H1 (cell line): ENCODE data around the gene LRRC23. TPM values are rescaled to one million over a fixed set of nuclear protein-coding genes. Genes with fewer than 3 reads are reported as not detected.

Source experiments
- CTCF ChIA-PET: fragments of 300-600 bp; sonication (Branson Sonifier 250); formaldehyde crosslinking; loops from one replicate; lab custom pipeline; 2021; ENCODE audit not compliant: partially characterized antibody; lab: Charles Lee
- POLR2A ChIA-PET: fragments of 300-600 bp; sonication (Branson Sonifier 250); formaldehyde crosslinking; loops from one replicate; lab custom pipeline; 2021; ENCODE audit warnings: inconsistent platforms; ENCODE audit not compliant: partially characterized antibody; lab: Charles Lee
- DNase-seq, 2 experiments: peaks; one replicate each; pipeline versions ENCODE4 v3.0.0 to v3.0.0-alpha.2; 2010 to 2022; ENCODE audit warnings: low spot score in 2 of 2, low read depth in 1 of 2, mixed read lengths in 1 of 2
- FAIRE-seq: peaks from 2 replicates; lab custom pipeline; 2011; peaks lifted over from hg19 to GRCh38; lab: Jason Lieb, UNC
- H2AFZ ChIP-seq: 2 replicates; pipeline ENCODE4 v1.8.1; 2012; ENCODE audit warnings: low read length, inconsistent platforms
- H2AK5ac ChIP-seq: 2 replicates; pipeline ENCODE4 v1.6.1; 2013; ENCODE audit warnings: low read depth, low read length
- H2BK120ac ChIP-seq: replicated peaks from 2 replicates; pipeline ENCODE3; 2013; ENCODE audit warnings: low read depth, low read length, inconsistent platforms
- H2BK12ac ChIP-seq: 2 replicates; pipeline ENCODE4 v1.6.1; 2013; ENCODE audit warnings: low read depth, low read length
- H2BK15ac ChIP-seq: 2 replicates; pipeline ENCODE4 v1.6.1; 2013; ENCODE audit warnings: low read length
- H2BK20ac ChIP-seq: 2 replicates; pipeline ENCODE4 v1.6.1; 2013; ENCODE audit warnings: low read length
- H2BK5ac ChIP-seq: 2 replicates; pipeline ENCODE4 v1.6.1; 2013; ENCODE audit warnings: low read depth, low read length
- H3K14ac ChIP-seq: 2 replicates; pipeline ENCODE4 v1.6.1; 2013; ENCODE audit warnings: inconsistent platforms; ENCODE audit not compliant: insufficient read length
- H3K18ac ChIP-seq: 2 replicates; pipeline ENCODE4 v1.6.1; 2013; ENCODE audit warnings: low read length; ENCODE audit errors: extremely low read depth
- H3K23ac ChIP-seq: 2 replicates; pipeline ENCODE4 v1.6.1; 2013; ENCODE audit warnings: inconsistent platforms; ENCODE audit not compliant: insufficient read length
- H3K23me2 ChIP-seq: 2 replicates; pipeline ENCODE4 v1.6.1; 2013; ENCODE audit warnings: low read depth, low read length
- H3K27ac ChIP-seq: 2 replicates; pipeline ENCODE4 v1.6.1; 2011; ENCODE audit warnings: low read depth, low read length, inconsistent platforms
- H3K27me3 ChIP-seq, 4 experiments: replicated peaks in 1 of 4; 1 replicate in 1 of 4; 2 replicates in 3 of 4; pipeline versions ENCODE4 v1.6.1 to v1.8.1; 2011 to 2013; ENCODE audit warnings: low read length in 3 of 4, mild to moderate bottlenecking in 3 of 4, inconsistent platforms in 2 of 4, mixed read lengths in 2 of 4, moderate library complexity in 1 of 4; ENCODE audit not compliant: control insufficient read depth in 3 of 4, insufficient read depth in 3 of 4; ENCODE audit errors: extremely low read depth in 1 of 4
- H3K36me3 ChIP-seq, 4 experiments: 2 replicates each; pipeline versions ENCODE4 v1.6.1 to v1.8.1; 2011 to 2013; ENCODE audit warnings: mild to moderate bottlenecking in 4 of 4, low read length in 3 of 4, moderate library complexity in 2 of 4, control low read depth in 1 of 4, inconsistent platforms in 1 of 4; ENCODE audit not compliant: insufficient read depth in 4 of 4, control insufficient read depth in 2 of 4
- H3K4ac ChIP-seq: replicated peaks from 2 replicates; pipeline ENCODE3; 2013; ENCODE audit warnings: low read length, low read depth, mixed read lengths, inconsistent platforms; ENCODE audit not compliant: insufficient read length
- H3K4me1 ChIP-seq, 4 experiments: replicated peaks in 1 of 4; 1 replicate in 1 of 4; 2 replicates in 3 of 4; pipeline versions ENCODE4 v1.6.1 to v1.8.1; 2011 to 2013; ENCODE audit warnings: low read length in 3 of 4, inconsistent platforms in 2 of 4, mixed read lengths in 1 of 4; ENCODE audit not compliant: insufficient read depth in 4 of 4, control insufficient read depth in 3 of 4
- H3K4me2 ChIP-seq, 2 experiments: 2 replicates each; pipeline versions ENCODE4 v1.6.1 to v1.8.1; 2011 to 2013; ENCODE audit warnings: low read depth in 2 of 2, low read length in 2 of 2, control low read depth in 1 of 2, inconsistent platforms in 1 of 2, mild to moderate bottlenecking in 1 of 2; ENCODE audit not compliant: insufficient read depth in 1 of 2
- H3K4me3 ChIP-seq, 4 experiments: fragments of 200-600, 300-600 bp in 1 of 4; sonication (generic), shearing (Covaris generic), sonication (Bioruptor Twin) in 1 of 4; 2 replicates each; pipeline versions ENCODE4 v1.5.1 to v1.8.1; 2011 to 2016; ENCODE audit warnings: low read length in 4 of 4, low read depth in 3 of 4, control low read depth in 2 of 4, inconsistent platforms in 2 of 4, mild to moderate bottlenecking in 2 of 4, mixed read lengths in 1 of 4, moderate library complexity in 1 of 4; ENCODE audit not compliant: insufficient read depth in 2 of 4; ENCODE audit errors: extremely low read depth in 1 of 4
- H3K56ac ChIP-seq: replicated peaks from 2 replicates; pipeline ENCODE3; 2013; ENCODE audit warnings: low read depth, mild to moderate bottlenecking, mixed read lengths, low read length, inconsistent platforms; ENCODE audit not compliant: insufficient read length
- H3K79me1 ChIP-seq: 2 replicates; pipeline ENCODE4 v1.6.1; 2013; ENCODE audit warnings: low read depth, low read length, control low read depth
- H3K79me2 ChIP-seq, 2 experiments: 2 replicates each; pipeline versions ENCODE4 v1.6.1 to v1.8.1; 2012 to 2013; ENCODE audit warnings: low read length in 2 of 2, mild to moderate bottlenecking in 2 of 2, inconsistent platforms in 1 of 2; ENCODE audit not compliant: insufficient read depth in 2 of 2, control insufficient read depth in 1 of 2
- H3K9ac ChIP-seq, 4 experiments: replicated peaks in 1 of 4; 1 replicate in 1 of 4; 2 replicates in 3 of 4; pipeline versions ENCODE4 v1.6.1 to v1.8.1; 2011 to 2013; ENCODE audit warnings: low read depth in 3 of 4, low read length in 3 of 4, control low read depth in 2 of 4, mild to moderate bottlenecking in 2 of 4, moderate library complexity in 2 of 4, inconsistent platforms in 1 of 4; ENCODE audit errors: extremely low read depth in 1 of 4
- H3K9me3 ChIP-seq, 2 experiments: 2 replicates each; pipeline versions ENCODE4 v1.6.1 to v1.8.1; 2012 to 2013; ENCODE audit warnings: mild to moderate bottlenecking in 2 of 2, moderate library complexity in 2 of 2, control low read depth in 1 of 2, inconsistent platforms in 1 of 2, low read depth in 1 of 2, low read length in 1 of 2, mixed read lengths in 1 of 2; ENCODE audit not compliant: insufficient read depth in 2 of 2
- H4K20me1 ChIP-seq, 2 experiments: replicated peaks in 1 of 2; 2 replicates each; pipeline versions ENCODE3 to v1.8.1; 2011 to 2013; ENCODE audit warnings: inconsistent platforms in 2 of 2, low read length in 2 of 2, mild to moderate bottlenecking in 1 of 2; ENCODE audit not compliant: insufficient read depth in 2 of 2, control insufficient read depth in 1 of 2
- H4K5ac ChIP-seq: 2 replicates; pipeline ENCODE4 v1.6.1; 2013; ENCODE audit warnings: low read length, low read depth, mixed read lengths, inconsistent platforms; ENCODE audit not compliant: insufficient read length
- H4K8ac ChIP-seq: 2 replicates; pipeline ENCODE4 v1.8.0; 2013; ENCODE audit warnings: mild to moderate bottlenecking, moderate library complexity, low read length, inconsistent platforms; ENCODE audit not compliant: insufficient read depth; ENCODE audit errors: extremely low read depth
- H4K91ac ChIP-seq: replicated peaks from 2 replicates; pipeline ENCODE3; 2013; ENCODE audit warnings: low read length, mixed read lengths, inconsistent platforms; ENCODE audit not compliant: insufficient read length
- BCL11A ChIP-seq, 2 experiments: IDR thresholded peaks; one replicate each; pipeline ENCODE4 v1.6.1; 2011; ENCODE audit warnings: low read depth in 2 of 2, low read length in 2 of 2, mild to moderate bottlenecking in 2 of 2
- GTF2F1 ChIP-seq: IDR thresholded peaks from 2 replicates; pipeline ENCODE4 v1.6.1; 2012; ENCODE audit warnings: low read depth, low read length, improper control_type of control experiment, borderline replicate concordance
- HDAC6 ChIP-seq: IDR thresholded peaks from one replicate; pipeline ENCODE4 v1.7.1; 2012; ENCODE audit warnings: low read depth, mild to moderate bottlenecking, inconsistent platforms, low read length, moderate library complexity
- POU5F1 ChIP-seq: IDR thresholded peaks from 2 replicates; pipeline ENCODE4 v1.6.1; 2011; ENCODE audit warnings: low read depth, mild to moderate bottlenecking, low read length, moderate library complexity
- SP4 ChIP-seq: IDR thresholded peaks from 2 replicates; pipeline ENCODE4 v1.6.1; 2012; ENCODE audit warnings: low read length, inconsistent platforms
- TAF1 ChIP-seq: IDR thresholded peaks from 2 replicates; pipeline ENCODE4 v1.6.1; 2011; ENCODE audit warnings: mild to moderate bottlenecking, low read depth, low read length
- TCF12 ChIP-seq: IDR thresholded peaks from 2 replicates; pipeline ENCODE4 v1.6.1; 2011; ENCODE audit warnings: low read depth, mild to moderate bottlenecking, low read length
- ZNF274 ChIP-seq: IDR thresholded peaks from 2 replicates; pipeline ENCODE4 v1.7.0; 2012; ENCODE audit warnings: low read length, borderline replicate concordance; ENCODE audit errors: extremely low read depth
- WGBS, 2 experiments: shearing (Covaris generic) in 1 of 2; methylation state at CpG; one replicate each; pipeline versions ENCODE4 v1.1.6 to v1.1.7; 2013 to 2015; ENCODE audit warnings: low lambda C conversion rate in 2 of 2, mixed read lengths in 2 of 2, inconsistent platforms in 1 of 2, low coverage in 1 of 2, missing lambda C conversion rate in 1 of 2; ENCODE audit not compliant: insufficient replicate concordance in 2 of 2, insufficient coverage in 1 of 2, insufficient read length in 1 of 2; ENCODE audit errors: extremely low coverage in 1 of 2, missing lambda C conversion rate in 1 of 2; 5-methylcytosine and 5-hydroxymethylcytosine counted together
- polyA plus RNA-seq, 7 experiments: library from polyadenylated mRNA; depleted of rRNA in 3 of 7; stranded (reverse) in 5 of 7; unstranded in 2 of 7; fragments of >200 nt in 5 of 7; fragments of 200-250 nt in 2 of 7; gene quantifications; 1 replicate in 5 of 7; 2 replicates in 1 of 7; 4 replicates in 1 of 7; pipeline versions ENCODE4 v1.2.1 to v1.2.3, GENCODE V29; 2011 to 2013; ENCODE audit warnings: missing spikeins in 2 of 7, mixed read lengths in 2 of 7
- total RNA-seq: library from RNA; stranded (reverse); fragmentation: NEBNext Ultra II Directional; extraction: Animal tissue kit (Norgen Biotek cat#: 25700); gene quantifications from 2 replicates; pipeline ENCODE4 v1.2.1, GENCODE V29; 2021

The LRRC23 gene
- total and polyA plus RNA-seq, 2 of the 8 experiments (the other 6 are each of a cell fraction or from before 2014, with no cell fraction given), result 2.5 to 3.6 TPM

DNA sequence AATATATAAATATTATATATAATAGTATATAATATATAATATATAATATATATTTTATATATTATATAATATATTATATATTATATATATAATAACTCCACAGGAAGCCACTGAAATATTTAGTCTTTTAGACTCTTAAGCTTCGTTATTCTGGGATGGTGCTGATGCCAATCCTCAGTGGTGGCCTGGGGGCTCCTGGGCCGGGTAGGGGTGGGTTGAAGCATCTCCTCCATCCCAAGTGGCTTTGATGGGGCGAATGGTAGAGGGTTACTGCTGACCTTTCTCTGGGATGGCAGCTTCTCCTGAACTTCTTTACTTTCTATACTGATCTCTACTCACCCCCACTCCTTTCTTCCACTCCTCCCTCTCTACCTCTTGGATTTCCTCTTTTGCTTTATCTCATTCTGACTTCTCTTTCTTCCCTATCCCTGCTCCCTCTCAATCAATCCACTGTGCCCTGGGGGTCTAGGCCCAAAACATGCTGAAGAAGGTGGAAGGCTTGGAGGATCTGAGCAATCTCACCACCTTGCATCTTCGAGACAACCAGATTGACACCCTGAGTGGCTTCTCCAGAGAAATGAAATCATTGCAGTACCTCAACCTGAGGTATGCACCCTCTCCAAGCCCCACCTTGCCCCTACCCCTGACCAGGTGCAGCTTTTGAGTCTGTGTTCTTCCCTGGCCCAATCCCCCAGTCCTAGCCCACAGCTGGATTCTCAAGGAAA is 5.0 kb downstream of the LRRC23 start:
- H2AFZ ChIP-seq, result no peak overlapping the region
- no peaks in the 10 kb centered on the region for H3K36me3 ChIP-seq
- no peak overlapping the region for H3K4me3 ChIP-seq
- H3K4ac ChIP-seq, result no peak overlapping the region
- no peak overlapping the region for H3K23ac ChIP-seq
- ChIA-PET POLR2A (interaction anchor here (1.0 to 39.6 kb wide), 6 partner anchors 8 to 57 kb away, joined by 3 to 1027 read pairs (median 117); partner anchors contain the start of genes ATN1, C12orf57, PTPN6 and RNU7-1), CTCF (interaction anchor here (1.0 to 13.0 kb wide), 6 partner anchors 9 to 53 kb away, joined by 3 to 74 read pairs (median 16); partner anchors contain the start of genes ATN1, ENO2 and SPSB2)
- no peak overlapping the region for H3K18ac ChIP-seq
- no peak for DNase-seq
- FAIRE-seq, result no peak
- H2BK12ac ChIP-seq, result no peak overlapping the region
- no peak overlapping the region for H2AK5ac ChIP-seq
- H4K91ac ChIP-seq, result no peak overlapping the region
- no peak overlapping the region for H3K27ac ChIP-seq
- peaks cover 0 to 4% (median 0%) of the 10 kb centered on the region in 4 experiments; a peak in 4 of 7 replicates for H3K27me3 ChIP-seq
- H2BK20ac ChIP-seq, result no peak overlapping the region
- H3K4me1 ChIP-seq, result peaks cover 5 to 19% (median 10%) of the 10 kb centered on the region in 4 experiments
- 86% methylated on average over 4 of the region's 4 CpGs; no CpG with 5 or more reads in 1 of the 2 experiments for WGBS, 2 experiments
- no peak overlapping the region for H3K4me2 ChIP-seq
- no peaks in the 10 kb centered on the region for H4K20me1 ChIP-seq
- no peak overlapping the region for H4K8ac ChIP-seq
- no peak overlapping the region for H2BK5ac ChIP-seq
- no peak overlapping the region for H3K14ac ChIP-seq
- H3K23me2 ChIP-seq, result peaks cover 6% of the 10 kb centered on the region; the same call in 1 of the 2 replicates
- H3K56ac ChIP-seq, result no peak overlapping the region
- no peaks in the 10 kb centered on the region for H3K79me2 ChIP-seq
- H2BK120ac ChIP-seq, result no peak overlapping the region
- H3K9ac ChIP-seq, result no peak overlapping the region
- no peak overlapping the region for H4K5ac ChIP-seq
- no peaks in the 10 kb centered on the region for H3K9me3 ChIP-seq
- H3K79me1 ChIP-seq, result no peaks in the 10 kb centered on the region
- no peak overlapping the region for H2BK15ac ChIP-seq
- TF ChIP-seq SP4, result no peak
- no peak for TF ChIP-seq TAF1
- TF ChIP-seq TCF12, result no peak
- TF ChIP-seq BCL11A (IDR thresholded peaks at IDR 0.05; ENCODE audit: low read depth in 2 of 2, low read length in 2 of 2), result no peak
- TF ChIP-seq HDAC6, result no peak
- TF ChIP-seq ZNF274, result no peak
- no peak for TF ChIP-seq POU5F1
- no peak for TF ChIP-seq GTF2F1
